ENCODE data around the gene DUSP10. TPM values are rescaled to one million over a fixed set of nuclear protein-coding genes. Genes with fewer than 3 reads are reported as not detected.

Gene DUSP10
- total RNA-seq, 1 donor from 2014 or later: 5.0 TPM

GRCh38 chr1:221718381-221719277 is 23.3 kb downstream of the DUSP10 start:
- Mint-ChIP-seq H3K36me3 (ENCODE audit: low read depth, unreplicated experiment) (peaks cover 14% of the 10 kb centered on the region), H3K9me3 (ENCODE audit: unreplicated experiment) (no peaks in the 10 kb centered on the region), H3K4me3 (ENCODE audit: unreplicated experiment) (no peak overlapping the region), H3K27ac (ENCODE audit: unreplicated experiment) (peak overlapping the region; percentile 89), H3K4me1 (ENCODE audit: unreplicated experiment) (peaks cover 26% of the 10 kb centered on the region), H3K27me3 (ENCODE audit: unreplicated experiment) (peaks cover 6% of the 10 kb centered on the region)
- no peak for TF ChIP-seq CTCF (IDR thresholded peaks at IDR 0.05; ENCODE audit: unreplicated experiment)
- no peak for DNase-seq (ENCODE audit: low spot score)

GRCh38 chr1:221717485-221717853 is 24.4 kb downstream of the DUSP10 start:
- H3K36me3 Mint-ChIP-seq (ENCODE audit: low read depth, unreplicated experiment): peaks cover 8% of the 10 kb centered on the region
- H3K4me3 Mint-ChIP-seq (ENCODE audit: unreplicated experiment): no peak overlapping the region
- H3K9me3 Mint-ChIP-seq (ENCODE audit: unreplicated experiment): no peaks in the 10 kb centered on the region
- no peak for DNase-seq (ENCODE audit: low spot score)
- no peak overlapping the region for H3K27ac Mint-ChIP-seq (ENCODE audit: unreplicated experiment)
- peaks cover 6% of the 10 kb centered on the region for H3K27me3 Mint-ChIP-seq (ENCODE audit: unreplicated experiment)
- no peak for TF ChIP-seq CTCF (IDR thresholded peaks at IDR 0.05; ENCODE audit: unreplicated experiment)
- H3K4me1 Mint-ChIP-seq (ENCODE audit: unreplicated experiment): peaks cover 26% of the 10 kb centered on the region

GRCh38 chr1:221716713-221717484 is 25.0 kb downstream of the DUSP10 start:
- no peak overlapping the region for H3K27ac Mint-ChIP-seq (ENCODE audit: unreplicated experiment)
- DNase-seq (ENCODE audit: low spot score): no peak
- peaks cover 26% of the 10 kb centered on the region for H3K4me1 Mint-ChIP-seq (ENCODE audit: unreplicated experiment)

GRCh38 chr1:221715321-221716169 is 26.3 kb downstream of the DUSP10 start:
- peaks cover 6% of the 10 kb centered on the region for H3K27me3 Mint-ChIP-seq (ENCODE audit: unreplicated experiment)
- no peak overlapping the region for H3K4me3 Mint-ChIP-seq (ENCODE audit: unreplicated experiment)

More at GRCh38 chr1:221716713-221717484, 25.0 kb downstream of the DUSP10 start:
- peaks cover 6% of the 10 kb centered on the region for H3K27me3 Mint-ChIP-seq (ENCODE audit: unreplicated experiment)
- no peaks in the 10 kb centered on the region for H3K9me3 Mint-ChIP-seq (ENCODE audit: unreplicated experiment)
- no peak overlapping the region for H3K4me3 Mint-ChIP-seq (ENCODE audit: unreplicated experiment)
- H3K36me3 Mint-ChIP-seq (ENCODE audit: low read depth, unreplicated experiment): peaks cover 4% of the 10 kb centered on the region
- TF ChIP-seq CTCF (IDR thresholded peaks at IDR 0.05; ENCODE audit: unreplicated experiment): no peak

More at GRCh38 chr1:221715321-221716169, 26.3 kb downstream of the DUSP10 start:
- Mint-ChIP-seq H3K9me3 (ENCODE audit: unreplicated experiment) (no peaks in the 10 kb centered on the region), H3K36me3 (ENCODE audit: low read depth, unreplicated experiment) (peaks cover 4% of the 10 kb centered on the region), H3K27ac (ENCODE audit: unreplicated experiment) (no peak overlapping the region), H3K4me1 (ENCODE audit: unreplicated experiment) (peaks cover 26% of the 10 kb centered on the region)
- no peak for DNase-seq (ENCODE audit: low spot score)
- no peak for TF ChIP-seq CTCF (IDR thresholded peaks at IDR 0.05; ENCODE audit: unreplicated experiment)

Data from endothelial cell (in vitro differentiated cells).